IPS-18a (cell line): ENCODE results near the gene GIMAP8.
"Not testable (repeated sequence)": the region's sequence is repeated elsewhere in the genome, so short reads cannot be mapped to it uniquely, and the experiment has no call there.

Source experiments
- H3K27ac ChIP-seq: one replicate; pipeline ENCODE4 v1.5.1; 2013; ENCODE audit warnings: low read length
- H3K27me3 ChIP-seq: one replicate; pipeline ENCODE4 v1.6.1; 2013; ENCODE audit warnings: mild to moderate bottlenecking, low read length; ENCODE audit not compliant: control insufficient read depth, insufficient read depth
- H3K36me3 ChIP-seq: one replicate; pipeline ENCODE4 v1.6.1; 2013; ENCODE audit warnings: low read depth, low read length; ENCODE audit not compliant: control insufficient read depth
- H3K4me1 ChIP-seq: one replicate; pipeline ENCODE4 v1.6.1; 2013; ENCODE audit warnings: low read depth, low read length; ENCODE audit not compliant: control insufficient read depth
- H3K4me3 ChIP-seq: one replicate; pipeline ENCODE4 v1.5.1; 2013; ENCODE audit warnings: low read length
- H3K9ac ChIP-seq: one replicate; pipeline ENCODE4 v1.6.1; 2013; ENCODE audit warnings: mild to moderate bottlenecking, low read length, moderate library complexity
- H3K9me3 ChIP-seq: one replicate; pipeline ENCODE4 v1.6.1; 2013; ENCODE audit warnings: low read depth, low read length; ENCODE audit not compliant: control insufficient read depth

GIMAP8 gene

GRCh38 chr7:150446288-150446938, 4.0 kb upstream of the GIMAP8 start:
- Histone ChIP-seq H3K4me3 (no peak overlapping the region), H3K27me3 (peaks cover 20% of the 10 kb centered on the region), H3K36me3 (no peaks in the 10 kb centered on the region), H3K4me1 (no peaks in the 10 kb centered on the region), H3K9ac (no peak overlapping the region), H3K9me3 (no peaks in the 10 kb centered on the region), H3K27ac (no peak overlapping the region)

- H3K4me1 ChIP-seq = no peaks in the 10 kb centered on the region
- H3K36me3 ChIP-seq = no peaks in the 10 kb centered on the region
- no peaks in the 10 kb centered on the region for H3K9me3 ChIP-seq
- no peak overlapping the region for H3K27ac ChIP-seq
- H3K27me3 ChIP-seq = peaks cover 20% of the 10 kb centered on the region
- no peak overlapping the region for H3K9ac ChIP-seq
- H3K4me3 ChIP-seq = no peak overlapping the region
These were observed 2.3 kb upstream of the GIMAP8 start for GRCh38 chr7:150447966-150448788.

GRCh38 chr7:150448789-150449147, 1.7 kb upstream of the GIMAP8 start:
- peaks cover 20% of the 10 kb centered on the region for H3K27me3 ChIP-seq
- H3K9ac ChIP-seq = no peak overlapping the region
- H3K9me3 ChIP-seq = no peaks in the 10 kb centered on the region
- no peak overlapping the region for H3K27ac ChIP-seq
- no peak overlapping the region for H3K4me3 ChIP-seq
- no peaks in the 10 kb centered on the region for H3K36me3 ChIP-seq
- H3K4me1 ChIP-seq = no peaks in the 10 kb centered on the region

- Histone ChIP-seq H3K4me3 (no peak overlapping the region), H3K27ac (no peak overlapping the region), H3K9me3 (no peaks in the 10 kb centered on the region), H3K4me1 (no peaks in the 10 kb centered on the region), H3K36me3 (no peaks in the 10 kb centered on the region), H3K27me3 (peaks cover 20% of the 10 kb centered on the region), H3K9ac (no peak overlapping the region)
These were observed 1.1 kb upstream of the GIMAP8 start for GRCh38 chr7:150449206-150449952.

GRCh38 chr7:150451097-150451793, 815 bp downstream of the GIMAP8 start:
- Histone ChIP-seq H3K4me3 (no peak overlapping the region), H3K9me3 (no peaks in the 10 kb centered on the region), H3K4me1 (no peaks in the 10 kb centered on the region), H3K9ac (no peak overlapping the region), H3K36me3 (no peaks in the 10 kb centered on the region), H3K27ac (no peak overlapping the region), H3K27me3 (peaks cover 20% of the 10 kb centered on the region)

- H3K9ac ChIP-seq = no peak overlapping the region
These were observed 1.5 kb downstream of the GIMAP8 start for GRCh38 chr7:150451833-150452461.

GRCh38 chr7:150453181-150453580, 2.8 kb downstream of the GIMAP8 start:
- no peak overlapping the region for H3K4me3 ChIP-seq
- no peak overlapping the region for H3K27ac ChIP-seq
- H3K27me3 ChIP-seq = peaks cover 19% of the 10 kb centered on the region
- H3K9ac ChIP-seq = no peak overlapping the region
- no peaks in the 10 kb centered on the region for H3K36me3 ChIP-seq
- H3K4me1 ChIP-seq = no peaks in the 10 kb centered on the region
- no peaks in the 10 kb centered on the region for H3K9me3 ChIP-seq

More at GRCh38 chr7:150451833-150452461, 1.5 kb downstream of the GIMAP8 start:
- peaks cover 20% of the 10 kb centered on the region for H3K27me3 ChIP-seq
- H3K36me3 ChIP-seq = no peaks in the 10 kb centered on the region
- no peak overlapping the region for H3K4me3 ChIP-seq
- H3K9me3 ChIP-seq = no peaks in the 10 kb centered on the region
- no peak overlapping the region for H3K27ac ChIP-seq
- H3K4me1 ChIP-seq = no peaks in the 10 kb centered on the region

- Histone ChIP-seq H3K9ac (no peak overlapping the region), H3K4me3 (no peak overlapping the region), H3K4me1 (no peaks in the 10 kb centered on the region), H3K9me3 (no peaks in the 10 kb centered on the region), H3K27me3 (peaks cover 14% of the 10 kb centered on the region), H3K27ac (no peak overlapping the region), H3K36me3 (no peaks in the 10 kb centered on the region)
These were observed 3.5 kb downstream of the GIMAP8 start for GRCh38 chr7:150453892-150454291.

- H3K4me1 ChIP-seq = not testable (repeated sequence)
These were observed 6.6 kb downstream of the GIMAP8 start for GRCh38 chr7:150457064-150457463.

GRCh38 chr7:150458235-150458634, 7.8 kb downstream of the GIMAP8 start:
- no peaks in the 10 kb centered on the region for H3K27me3 ChIP-seq
- no peaks in the 10 kb centered on the region for H3K4me1 ChIP-seq
- no peak overlapping the region for H3K9ac ChIP-seq
- H3K9me3 ChIP-seq = no peaks in the 10 kb centered on the region
- H3K36me3 ChIP-seq = no peaks in the 10 kb centered on the region
- no peak overlapping the region for H3K4me3 ChIP-seq
- H3K27ac ChIP-seq = no peak overlapping the region

More at GRCh38 chr7:150457064-150457463, 6.6 kb downstream of the GIMAP8 start:
- not testable (repeated sequence) for H3K4me3 ChIP-seq, H3K9me3 ChIP-seq, H3K9ac ChIP-seq, H3K36me3 ChIP-seq, H3K27ac ChIP-seq, H3K27me3 ChIP-seq

GRCh38 chr7:150458756-150459155, 8.3 kb downstream of the GIMAP8 start:
- no peak overlapping the region for H3K4me3 ChIP-seq
- no peaks in the 10 kb centered on the region for H3K27me3 ChIP-seq
- no peak overlapping the region for H3K27ac ChIP-seq
- H3K36me3 ChIP-seq = no peaks in the 10 kb centered on the region
- H3K4me1 ChIP-seq = no peaks in the 10 kb centered on the region
- H3K9ac ChIP-seq = no peak overlapping the region
- no peaks in the 10 kb centered on the region for H3K9me3 ChIP-seq
